Endothelial cell of hepatic sinusoid (primary cell): ENCODE measurements around the gene LONP1.
"Not testable (repeated sequence)": the region's sequence is repeated elsewhere in the genome, so short reads cannot be mapped to it uniquely, and the experiment has no call there.

ENCODE experiments used
- in situ Hi-C: cut with HindIII; loops from 2 replicates; pipeline ENCODE4 v1.10.0; 2017; ENCODE audit warnings: low sequenced_read_pairs

LONP1 gene

GRCh38 chr19:5694167-5694955, 25.6 kb downstream of the LONP1 start:
- in situ Hi-C loops = no loop called here

- in situ Hi-C loops = no loop called here
Observed at GRCh38 chr19:5693195-5694166, 26.5 kb downstream of the LONP1 start.

- in situ Hi-C loops = no loop called here
Observed at GRCh38 chr19:5692723-5693194, 27.2 kb downstream of the LONP1 start.

GRCh38 chr19:5691822-5692722, 27.9 kb downstream of the LONP1 start:
- in situ Hi-C loops = no loop called here

GRCh38 chr19:5690955-5691821, 28.8 kb downstream of the LONP1 start:
- in situ Hi-C loops = no loop called here

GRCh38 chr19:5690125-5690954, 29.6 kb downstream of the LONP1 start, which contains the start of gene RPL36:
Gene RPL36, plus strand, starts transcription at chr19:5690295. Its CDS starts 213 bp downstream, at chr19:5690508.
- in situ Hi-C loops = no loop called here

- in situ Hi-C loops = not testable (repeated sequence)
Observed at GRCh38 chr19:5688262-5688881, 31.6 kb downstream of the LONP1 start.

- in situ Hi-C loops = no loop called here
Observed at GRCh38 chr19:5687360-5688198, 32.4 kb downstream of the LONP1 start.

- in situ Hi-C loops = no loop called here
Observed at GRCh38 chr19:5686647-5687359, 33.1 kb downstream of the LONP1 start.

- in situ Hi-C loops = no loop called here
Observed at GRCh38 chr19:5686326-5686646, 33.7 kb downstream of the LONP1 start.

- in situ Hi-C loops = no loop called here
Observed at GRCh38 chr19:5684694-5685430, 35.1 kb downstream of the LONP1 start.

GRCh38 chr19:5683177-5683886, 36.6 kb downstream of the LONP1 start:
- in situ Hi-C loops = no loop called here

- in situ Hi-C loops = no loop called here
Observed at GRCh38 chr19:5682107-5682482, 37.9 kb downstream of the LONP1 start.

GRCh38 chr19:5681391-5682106, 38.4 kb downstream of the LONP1 start:
- in situ Hi-C loops = no loop called here
